ENCODE results near the gene ZNF563. TPM values are rescaled to one million over a fixed set of nuclear protein-coding genes. Genes with fewer than 3 reads are reported as not detected.

The ZNF563 gene
- 0.71 and 2.6 TPM in 2 replicates for total RNA-seq

GRCh38 chr19:12333162-12334159, at the start of gene ZNF563:
ZNF563 (minus strand) TSS chr19:12333633; CDS start chr19:12333482, 151 bp downstream.

DNA sequence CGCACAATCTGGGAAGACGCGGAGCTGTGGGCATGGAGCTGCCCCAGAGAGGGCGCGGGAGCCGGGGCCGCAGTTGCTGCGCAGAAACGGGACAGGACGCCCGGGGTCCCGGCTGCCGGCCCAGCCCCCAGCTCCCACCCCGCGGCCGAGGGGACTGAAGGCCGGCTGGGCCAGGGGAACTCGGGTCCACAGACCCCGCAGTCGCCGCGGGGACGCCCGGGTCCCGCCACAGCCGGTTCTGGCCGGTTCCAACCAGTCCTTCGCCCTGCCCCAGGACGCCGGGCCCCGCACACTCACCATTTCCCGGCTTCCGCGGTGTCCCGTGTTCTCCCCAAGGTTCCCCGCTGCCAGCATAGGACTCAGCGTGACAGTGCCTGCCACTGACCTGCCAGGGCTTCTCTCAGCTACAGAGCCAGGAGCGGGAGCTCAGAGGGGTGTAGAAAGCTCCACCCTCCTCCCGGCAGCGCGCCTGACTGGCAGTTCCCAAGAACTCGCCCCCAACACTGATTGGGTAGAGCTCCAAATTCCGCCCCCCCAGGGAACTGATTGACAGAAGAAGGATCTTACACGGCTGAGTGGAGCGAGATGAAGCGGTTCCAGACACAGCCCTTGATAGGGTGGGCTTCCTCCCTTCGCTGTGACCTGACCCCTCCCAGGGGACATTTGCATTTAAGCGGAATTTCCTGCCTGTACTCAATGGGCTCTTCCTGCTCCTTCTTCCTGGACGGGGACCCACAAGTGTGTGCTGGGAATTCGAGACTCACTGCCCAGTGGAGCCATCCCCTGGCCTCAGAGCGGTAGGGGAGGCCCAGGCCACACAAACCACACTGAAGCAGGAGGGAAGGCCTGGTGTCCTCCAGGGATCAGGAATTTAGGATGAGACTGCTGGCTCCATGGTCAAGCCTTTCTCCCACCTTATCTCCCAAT, 32.1 kb upstream of the ZNF563 start, which contains the start of gene ZNF442:
ZNF442 (minus strand) TSS at position 448 of the 927 bp plus-strand sequence. CDS start 2,052 bp downstream, outside the sequence.

GRCh38 chr19:12294249-12295158, 38.9 kb downstream of the ZNF563 start, which contains the start of gene ZNF44:
ZNF44 (minus strand) TSS chr19:12294883; CDS start chr19:12294694, 189 bp downstream.

Other genes with a start within 250 kb of the ZNF563 start
- gene ZNF20, start 193.3 kb downstream of the ZNF563 start, total RNA-seq, result 2.6 and 3.0 TPM in 2 replicates
- gene ZNF625, start 176.9 kb downstream of the ZNF563 start, total RNA-seq, result 1.2 and 3.5 TPM in 2 replicates
- 1.4 and 1.9 TPM in 2 replicates for gene ZNF136, start 170.5 kb downstream of the ZNF563 start, total RNA-seq
- 2.8 and 4.6 TPM in 2 replicates for gene ZNF44, start 38.8 kb downstream of the ZNF563 start, total RNA-seq
- gene ZNF442, start 32.0 kb upstream of the ZNF563 start, total RNA-seq, result 0.53 and 0.86 TPM in 2 replicates
- gene ZNF799, start 67.6 kb upstream of the ZNF563 start, total RNA-seq, result 0.71 and 1.2 TPM in 2 replicates
- gene ZNF443, start 107.4 kb upstream of the ZNF563 start, total RNA-seq, result under 0.01 and 0.35 TPM in 2 replicates
- 0.71 and 1.7 TPM in 2 replicates for gene ZNF709, start 151.2 kb upstream of the ZNF563 start, total RNA-seq
- 2.3 and 3.5 TPM in 2 replicates for gene ZNF564, start 217.8 kb upstream of the ZNF563 start, total RNA-seq